ENCODE data around the gene DENND5A. TPM values are rescaled to one million over a fixed set of nuclear protein-coding genes. Genes with fewer than 3 reads are reported as not detected.

The DENND5A gene
- total and polyA plus RNA-seq, 10 of the 15 experiments (the other 5 are each of a cell fraction or from before 2014, with no cell fraction given): 15.6 to 157 (median 85.1) TPM

GRCh38 chr11:9263840-9264315 is 1.3 kb downstream of the DENND5A start:
- peak overlapping the region; percentile 56 for H3K27ac ChIP-seq (ENCODE audit: control insufficient read depth, insufficient read depth)
- H2AFZ ChIP-seq (ENCODE audit: control insufficient read depth, low read depth, low read length): no peak overlapping the region; the same call in 1 of the 2 replicates
- WGBS (ENCODE audit: insufficient coverage, insufficient replicate concordance, low lambda C conversion rate, missing lambda C conversion rate): 1% methylated on average over 8 of the region's 9 CpGs
- RAD21 ChIA-PET (ENCODE audit: unreplicated experiment): interaction anchor here (0.6 to 1.5 kb wide), 7 partner anchors 17 to 240 kb away, joined by 3 to 7 read pairs (median 4); no protein-coding TSS in a partner anchor
- H3K4me2 ChIP-seq (ENCODE audit: control insufficient read depth, insufficient read depth): peak overlapping the region; percentile 5
- POLR2A ChIA-PET: interaction anchor here (0.7 to 1.4 kb wide), 6 partner anchors 9 to 172 kb away, joined by 3 to 6 read pairs (median 4); no protein-coding TSS in a partner anchor
- intact Hi-C loops (cut with micrococcal nuclease; ENCODE audit: unreplicated experiment): loop anchor here (2.0 to 5.0 kb wide), 4 partner anchors 51 to 243 kb away; partner anchors contain the start of gene TMEM41B
- H4K20me1 ChIP-seq (ENCODE audit: control insufficient read depth, insufficient read depth): no peaks in the 10 kb centered on the region
- no peaks in the 10 kb centered on the region; a peak in 1 of 4 replicates for H3K36me3 ChIP-seq (ENCODE audit: control insufficient read depth in 2 of 2, insufficient read depth in 2 of 2, low read length in 1 of 2)
- in situ Hi-C loops (cut with MboI): no loop called here
- H3K27me3 ChIP-seq (replicated peaks in 1 of 2; ENCODE audit: control insufficient read depth in 2 of 2, insufficient read depth in 2 of 2, low read length in 1 of 2): 0 out of 4 replicates have a peak, but pooled peaks cover 0 to 4% of the 10 kb centered on the region in 2 experiments
- peaks cover 37% of the 10 kb centered on the region for H3K79me2 ChIP-seq (ENCODE audit: control insufficient read depth, insufficient read depth, low read length)
- SMC1A ChIA-PET (ENCODE audit: uncharacterized antibody, unreplicated experiment): interaction anchor here (0.8 to 4.5 kb wide), 12 partner anchors 9 to 72 kb away, joined by 3 to 17 read pairs (median 6); no protein-coding TSS in a partner anchor
- CTCF ChIA-PET: interaction anchor here (0.7 to 1.3 kb wide), 5 partner anchors 9 to 243 kb away, joined by 3 to 4 read pairs (median 3); no protein-coding TSS in a partner anchor
- ATAC-seq (peak; percentile 83), FAIRE-seq (peak; percentile 74), DNase-seq (ENCODE audit: low read depth, low spot score) (peak; percentile 82)
- peaks cover 7% of the 10 kb centered on the region for H3K4me1 ChIP-seq (ENCODE audit: control insufficient read depth, insufficient read depth, low read length)
- BruUV-seq (replicated peaks): TSS peak; percentile 83
- H3K9ac ChIP-seq (ENCODE audit: control insufficient read depth, insufficient read depth, low read length): peak overlapping the region; percentile 78
- no peaks in the 10 kb centered on the region for H3K9me3 ChIP-seq (replicated peaks; ENCODE audit: control insufficient read depth, insufficient read depth, low read length)
- H3K4me3 ChIP-seq: peak overlapping the region; percentile 83
- TF ChIP-seq RELB (IDR thresholded peaks at IDR 0.05; ENCODE audit: low read depth): peak; percentile 65; the same call in 1 of the 2 replicates
- TF ChIP-seq BACH1 (IDR thresholded peaks at IDR 0.05; ENCODE audit: borderline replicate concordance): peak; percentile 95; the same call in 1 of the 2 replicates
- peak; percentile 47; the same call in 1 of the 2 replicates for TF ChIP-seq GABPA (IDR thresholded peaks at IDR 0.05; ENCODE audit: low read depth)
- TF ChIP-seq ATF2 (IDR thresholded peaks at IDR 0.05; ENCODE audit: low read length): peak; percentile 91
- peak; percentile 28; the same call in 1 of the 2 replicates for TF ChIP-seq EED (IDR thresholded peaks at IDR 0.05; ENCODE audit: low read depth)
- TF ChIP-seq CREM (IDR thresholded peaks at IDR 0.05; ENCODE audit: low read depth): peak; percentile 68
- TF ChIP-seq SMARCA5 (IDR thresholded peaks at IDR 0.05): no peak
- TF ChIP-seq EGR1 (IDR thresholded peaks at IDR 0.05; ENCODE audit: borderline replicate concordance in 1 of 2, low read depth in 2 of 2, low read length in 2 of 2): peak in 1 of 2 experiments; percentile 56; a peak in 1 of 3 replicates
- TF ChIP-seq NFIC (IDR thresholded peaks at IDR 0.05; ENCODE audit: low read depth, low read length): peak; percentile 85
- 0 out of 2 replicates have a peak, but pooled peaks have one; percentile 7 for TF ChIP-seq MEF2A (IDR thresholded peaks at IDR 0.05; ENCODE audit: insufficient read depth, low read depth, low read length)
- 0 out of 2 replicates have a peak, but pooled peaks have one; percentile 51 for TF ChIP-seq NKRF (conservative IDR thresholded peaks at IDR 0.05)
- TF ChIP-seq RUNX3 (IDR thresholded peaks at IDR 0.05; ENCODE audit: low read length): peak; percentile 80
- TF ChIP-seq CBX5 (IDR thresholded peaks at IDR 0.05; ENCODE audit: low read depth): 0 out of 2 replicates have a peak, but pooled peaks have one; percentile 35
- peak; percentile 51; the same call in 1 of the 2 replicates for TF ChIP-seq YY1 (IDR thresholded peaks at IDR 0.05; ENCODE audit: low read depth, low read length)
- no peak for TF ChIP-seq ETV6 (conservative IDR thresholded peaks at IDR 0.05 in 1 of 2, IDR thresholded peaks at IDR 0.05 in 1 of 2; ENCODE audit: borderline replicate concordance in 1 of 2, low read depth in 1 of 2)
